ENCODE data around the gene RASGRF2. TPM values are rescaled to one million over a fixed set of nuclear protein-coding genes. Genes with fewer than 3 reads are reported as not detected.

The RASGRF2 gene
- polyA plus RNA-seq, 1 donor from 2014 or later: 0.42 TPM

DNA sequence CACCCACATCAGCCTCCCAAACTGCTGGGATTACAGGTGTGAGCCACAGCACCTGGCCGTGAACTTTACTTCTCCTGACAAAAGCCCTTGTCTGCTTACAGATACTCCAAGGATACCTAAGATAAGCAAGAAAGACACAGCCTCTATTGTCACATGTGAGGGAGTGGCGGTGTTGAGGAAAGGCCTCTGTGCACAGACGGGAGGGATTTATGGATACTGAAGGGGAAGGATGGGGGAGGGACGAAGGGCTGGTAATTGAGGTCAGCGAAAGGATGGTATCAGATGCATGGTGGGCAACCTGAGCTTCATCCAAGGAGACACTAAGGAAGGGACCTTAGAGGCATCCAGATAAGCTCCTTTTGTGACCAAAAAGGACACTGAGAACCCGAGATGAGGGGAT, 206.3 kb downstream of the RASGRF2 start:
- no peaks in the 10 kb centered on the region for H3K79me2 ChIP-seq (replicated peaks; ENCODE audit: insufficient read depth, low read length)
- no peak overlapping the region for H3K4me2 ChIP-seq (ENCODE audit: low read length)
- no peak overlapping the region for H3K9ac ChIP-seq (ENCODE audit: low read length)
- H2AFZ ChIP-seq (ENCODE audit: low read depth, low read length): no peak overlapping the region
- H3K27ac ChIP-seq (ENCODE audit: low read length): no peak overlapping the region
- TF ChIP-seq TAF1 (IDR thresholded peaks at IDR 0.05; ENCODE audit: low read depth) (no peak), EZH2 (IDR thresholded peaks at IDR 0.05; ENCODE audit: borderline replicate concordance, insufficient read depth, low read length, poor library complexity, severe bottlenecking) (no peak), RAD21 (conservative IDR thresholded peaks at IDR 0.05) (no peak), CTCF (IDR thresholded peaks at IDR 0.05; ENCODE audit: poor library complexity, severe bottlenecking) (no peak), REST (IDR thresholded peaks at IDR 0.05; ENCODE audit: borderline replicate concordance) (no peak), POLR2AphosphoS5 (IDR thresholded peaks at IDR 0.05) (no peak), EP300 (conservative IDR thresholded peaks at IDR 0.05; ENCODE audit: poor library complexity, severe bottlenecking) (no peak), MXI1 (conservative IDR thresholded peaks at IDR 0.05; ENCODE audit: poor library complexity, severe bottlenecking) (no peak), SMC3 (conservative IDR thresholded peaks at IDR 0.05; ENCODE audit: poor library complexity) (no peak)
- no peaks in the 10 kb centered on the region for H3F3A ChIP-seq (ENCODE audit: insufficient read depth, low read length, poor library complexity, severe bottlenecking)
- no peaks in the 10 kb centered on the region for H3K36me3 ChIP-seq (ENCODE audit: insufficient read depth, low read length)
- H3K9me2 ChIP-seq (ENCODE audit: insufficient read depth, low read length): no peaks in the 10 kb centered on the region
- H3K9me3 ChIP-seq (ENCODE audit: low read length): no peaks in the 10 kb centered on the region
- H3K4me3 ChIP-seq (ENCODE audit: low read length): no peak overlapping the region
- H3K27me3 ChIP-seq (ENCODE audit: insufficient read depth, low read depth, low read length): no peaks in the 10 kb centered on the region
- H4K20me1 ChIP-seq (ENCODE audit: insufficient read depth): no peaks in the 10 kb centered on the region

GRCh38 chr5:81167078-81167477, 206.9 kb downstream of the RASGRF2 start:
- no peaks in the 10 kb centered on the region for H3K9me2 ChIP-seq (ENCODE audit: insufficient read depth, low read length)
- no peaks in the 10 kb centered on the region for H3K79me2 ChIP-seq (replicated peaks; ENCODE audit: insufficient read depth, low read length)
- H3K4me2 ChIP-seq (ENCODE audit: low read length): no peak overlapping the region
- H3K27me3 ChIP-seq (ENCODE audit: insufficient read depth, low read depth, low read length): no peaks in the 10 kb centered on the region
- H2AFZ ChIP-seq (ENCODE audit: low read depth, low read length): no peak overlapping the region
- H3K4me3 ChIP-seq (ENCODE audit: low read length): no peak overlapping the region
- no peak for TF ChIP-seq EZH2 (IDR thresholded peaks at IDR 0.05; ENCODE audit: borderline replicate concordance, insufficient read depth, low read length, poor library complexity, severe bottlenecking)
- TF ChIP-seq MXI1 (conservative IDR thresholded peaks at IDR 0.05; ENCODE audit: poor library complexity, severe bottlenecking): no peak
- TF ChIP-seq CTCF (IDR thresholded peaks at IDR 0.05; ENCODE audit: poor library complexity, severe bottlenecking): no peak
- no peak for TF ChIP-seq TAF1 (IDR thresholded peaks at IDR 0.05; ENCODE audit: low read depth)
- no peak for TF ChIP-seq SMC3 (conservative IDR thresholded peaks at IDR 0.05; ENCODE audit: poor library complexity)
- TF ChIP-seq EP300 (conservative IDR thresholded peaks at IDR 0.05; ENCODE audit: poor library complexity, severe bottlenecking): no peak
- no peak for TF ChIP-seq REST (IDR thresholded peaks at IDR 0.05; ENCODE audit: borderline replicate concordance)
- no peak for TF ChIP-seq RAD21 (conservative IDR thresholded peaks at IDR 0.05)
- no peak for TF ChIP-seq POLR2AphosphoS5 (IDR thresholded peaks at IDR 0.05)
- H4K20me1 ChIP-seq (ENCODE audit: insufficient read depth): no peaks in the 10 kb centered on the region
- no peaks in the 10 kb centered on the region for H3K36me3 ChIP-seq (ENCODE audit: insufficient read depth, low read length)
- no peaks in the 10 kb centered on the region for H3F3A ChIP-seq (ENCODE audit: insufficient read depth, low read length, poor library complexity, severe bottlenecking)
- H3K9ac ChIP-seq (ENCODE audit: low read length): no peak overlapping the region
- H3K9me3 ChIP-seq (ENCODE audit: low read length): no peaks in the 10 kb centered on the region
- no peak overlapping the region for H3K27ac ChIP-seq (ENCODE audit: low read length)
